Measurements from ENCODE around the gene SLC38A1.

- TF ChIP-seq CTCF (IDR thresholded peaks at IDR 0.05; ENCODE audit: low read depth, low read length) (no peak), MYC (IDR thresholded peaks at IDR 0.05; ENCODE audit: low read depth, low read length) (no peak)
Observed at GRCh38 chr12:46177837-46178608, 90.8 kb downstream of the SLC38A1 start.

All from NB4 (cell line).